Left ventricle myocardium inferior (tissue), 1 donor: ENCODE results near the gene ADCY7. TPM values are rescaled to one million over a fixed set of nuclear protein-coding genes. Genes with fewer than 3 reads are reported as not detected.

Experiments
- DNase-seq: peaks from one replicate; pipeline ENCODE4 v3.0.0-alpha.2; 2020
- H3K27ac ChIP-seq: fragments of 200-600 bp; replicated peaks from 2 replicates; pipeline ENCODE4 v1.8.0; 2021
- H3K27me3 ChIP-seq: fragments of 200-600 bp; 2 replicates; pipeline ENCODE4 v1.8.0; 2021; ENCODE audit warnings: low read depth
- H3K36me3 ChIP-seq: fragments of 200-600 bp; 2 replicates; pipeline ENCODE4 v1.8.0; 2021
- H3K4me1 ChIP-seq: fragments of 200-600 bp; 2 replicates; pipeline ENCODE4 v1.8.0; 2021
- H3K4me3 ChIP-seq: fragments of 200-600 bp; 2 replicates; pipeline ENCODE4 v1.8.0; 2021; ENCODE audit warnings: mild to moderate bottlenecking, moderate library complexity
- H3K9me3 ChIP-seq: fragments of 200-600 bp; replicated peaks from 2 replicates; pipeline ENCODE4 v1.8.0; 2021
- intact Hi-C: fragments of 100-400 bp; cut with micrococcal nuclease; formaldehyde crosslinking; loops from one replicate; pipeline ENCODE4 v1.11.0; 2022
- total RNA-seq: library from RNA; stranded (reverse); fragmentation: NEBNext Ultra II Directional; extraction: Animal tissue kit (Norgen Biotek cat#: 25700); gene quantifications from one replicate; pipeline ENCODE4 v1.2.1, GENCODE V29; 2021
- TF ChIP-seq, protein P1 (sequence below): fragments of 200-600 bp; IDR thresholded peaks from 2 replicates; pipeline ENCODE4 v1.8.0; 2021; ENCODE audit warnings: antibody characterized with exemption, mild to moderate bottlenecking, borderline replicate concordance
- donor health status: DM: no; HTN: yes; CAD: no; lungs with severe emphysema.

ADCY7 gene
- total RNA-seq, 1 donor from 2014 or later: 9.7 TPM

DNA sequence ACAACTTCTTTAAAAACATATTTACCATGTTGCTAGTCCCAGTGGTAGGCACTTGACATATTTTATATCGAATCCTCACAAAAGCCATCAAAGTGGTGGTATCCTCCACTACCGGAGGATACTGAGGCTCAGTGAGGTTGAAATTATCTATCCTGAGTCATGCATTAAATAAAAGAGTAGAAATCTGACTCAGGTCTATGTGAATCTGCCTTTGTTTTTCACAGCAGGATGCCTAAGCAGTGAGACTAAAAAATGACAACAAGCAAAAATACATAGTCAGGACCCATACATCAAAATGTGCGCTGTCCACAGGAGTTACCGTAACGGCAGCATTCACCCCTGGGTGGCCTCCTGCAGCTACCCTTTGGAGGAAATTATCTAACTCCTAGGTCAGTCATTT is 84.8 kb downstream of the ADCY7 start:
- DNase-seq: no peak
- intact Hi-C loops: loop anchor here (10.0 kb wide), 1 partner anchor 126 kb away; no protein-coding TSS in a partner anchor
- H3K4me1 ChIP-seq: no peaks in the 10 kb centered on the region
- no peak overlapping the region for H3K4me3 ChIP-seq
- no peaks in the 10 kb centered on the region for H3K9me3 ChIP-seq
- H3K27ac ChIP-seq: no peak overlapping the region
- H3K36me3 ChIP-seq: peaks cover 63% of the 10 kb centered on the region
- TF ChIP-seq, protein P1, sequence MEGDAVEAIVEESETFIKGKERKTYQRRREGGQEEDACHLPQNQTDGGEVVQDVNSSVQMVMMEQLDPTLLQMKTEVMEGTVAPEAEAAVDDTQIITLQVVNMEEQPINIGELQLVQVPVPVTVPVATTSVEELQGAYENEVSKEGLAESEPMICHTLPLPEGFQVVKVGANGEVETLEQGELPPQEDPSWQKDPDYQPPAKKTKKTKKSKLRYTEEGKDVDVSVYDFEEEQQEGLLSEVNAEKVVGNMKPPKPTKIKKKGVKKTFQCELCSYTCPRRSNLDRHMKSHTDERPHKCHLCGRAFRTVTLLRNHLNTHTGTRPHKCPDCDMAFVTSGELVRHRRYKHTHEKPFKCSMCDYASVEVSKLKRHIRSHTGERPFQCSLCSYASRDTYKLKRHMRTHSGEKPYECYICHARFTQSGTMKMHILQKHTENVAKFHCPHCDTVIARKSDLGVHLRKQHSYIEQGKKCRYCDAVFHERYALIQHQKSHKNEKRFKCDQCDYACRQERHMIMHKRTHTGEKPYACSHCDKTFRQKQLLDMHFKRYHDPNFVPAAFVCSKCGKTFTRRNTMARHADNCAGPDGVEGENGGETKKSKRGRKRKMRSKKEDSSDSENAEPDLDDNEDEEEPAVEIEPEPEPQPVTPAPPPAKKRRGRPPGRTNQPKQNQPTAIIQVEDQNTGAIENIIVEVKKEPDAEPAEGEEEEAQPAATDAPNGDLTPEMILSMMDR: no peak
- H3K27me3 ChIP-seq: no peaks in the 10 kb centered on the region

DNA sequence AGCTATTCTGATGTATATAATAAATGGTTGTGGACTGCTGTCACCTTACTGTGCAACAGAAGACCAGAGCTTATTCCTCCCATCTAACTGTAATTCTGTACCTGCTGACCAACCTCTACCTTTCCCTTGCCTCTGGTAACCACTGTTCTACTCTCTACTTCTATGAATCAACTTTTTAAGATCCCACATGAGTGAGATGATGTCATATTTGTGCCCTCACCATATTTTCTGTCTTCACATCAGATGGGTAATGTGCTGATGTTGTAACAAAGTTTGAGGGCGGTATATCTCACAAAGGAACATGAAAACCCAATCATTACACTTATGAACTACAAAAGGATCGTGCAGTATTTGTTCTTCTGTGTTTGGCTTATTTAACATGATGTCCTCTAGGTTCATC is 85.6 kb downstream of the ADCY7 start:
- Histone ChIP-seq H3K27me3 (no peaks in the 10 kb centered on the region), H3K9me3 (no peaks in the 10 kb centered on the region), H3K27ac (no peak overlapping the region), H3K4me1 (no peaks in the 10 kb centered on the region), H3K36me3 (peaks cover 63% of the 10 kb centered on the region), H3K4me3 (no peak overlapping the region)
- intact Hi-C loops: loop anchor here (10.0 kb wide), 1 partner anchor 127 kb away; no protein-coding TSS in a partner anchor
- TF ChIP-seq, protein P1: no peak
- DNase-seq: no peak

DNA sequence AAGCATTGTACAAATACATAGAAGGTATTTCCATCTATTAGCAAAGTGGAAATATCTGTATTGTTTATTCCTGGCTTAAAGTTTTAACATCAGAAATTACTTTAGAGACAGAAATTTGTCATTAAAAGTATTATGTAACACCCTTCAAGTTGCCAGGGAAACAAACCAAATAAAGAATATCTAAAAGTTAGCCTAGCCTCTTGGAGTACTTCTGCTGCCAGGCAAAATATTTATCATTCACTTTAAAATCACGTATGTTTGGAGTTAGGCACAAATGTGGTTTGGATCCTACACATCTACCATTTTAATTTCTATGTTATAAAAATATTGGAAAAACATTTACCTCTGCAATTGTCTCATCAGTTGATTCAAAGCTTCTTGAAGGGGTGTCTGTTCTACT is 87.7 kb downstream of the ADCY7 start:
- no peak for DNase-seq
- Histone ChIP-seq H3K9me3 (no peaks in the 10 kb centered on the region), H3K27me3 (no peaks in the 10 kb centered on the region), H3K4me1 (no peaks in the 10 kb centered on the region), H3K4me3 (no peak overlapping the region), H3K27ac (no peak overlapping the region), H3K36me3 (peaks cover 68% of the 10 kb centered on the region)
- TF ChIP-seq, protein P1: no peak
- intact Hi-C loops: loop anchor here (10.0 kb wide), 1 partner anchor 129 kb away; no protein-coding TSS in a partner anchor

DNA sequence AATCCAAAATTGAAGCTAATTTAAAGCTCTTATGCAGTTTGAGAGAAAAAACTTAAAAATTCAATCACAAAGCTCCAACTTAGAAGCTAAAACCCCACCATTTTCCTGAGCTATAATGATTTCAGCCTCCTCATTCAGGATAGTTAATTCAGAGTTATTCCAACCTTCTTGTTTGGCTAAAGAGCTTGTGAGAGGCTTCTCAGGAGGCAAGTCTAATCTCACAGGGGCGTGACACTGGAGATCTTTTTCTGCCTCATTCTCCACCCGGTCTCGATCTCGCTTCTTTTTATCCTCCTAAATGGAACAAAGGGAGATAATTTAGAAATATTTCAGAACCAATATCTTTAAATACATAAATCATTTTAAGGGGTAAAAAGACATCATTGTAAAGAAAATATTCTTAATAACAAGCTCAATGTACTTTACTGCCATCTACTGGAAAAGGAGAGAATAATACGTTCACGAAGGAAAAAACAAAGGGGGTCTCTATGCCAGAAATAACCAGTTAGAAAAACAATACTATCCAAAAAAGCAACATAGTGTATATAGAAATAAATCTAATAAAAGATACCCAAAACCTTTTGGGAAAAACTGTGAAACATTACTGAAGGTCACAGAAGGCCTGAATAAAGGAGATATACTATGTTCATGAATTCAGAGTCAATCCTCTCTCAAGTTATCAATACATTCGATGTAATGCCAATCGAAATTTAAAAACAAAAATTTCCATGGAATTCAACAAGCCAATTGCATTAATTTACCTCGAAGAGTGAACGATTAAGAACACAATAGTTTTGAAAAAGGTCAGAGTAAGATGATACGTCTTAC is 88.5 kb downstream of the ADCY7 start:
- H3K27ac ChIP-seq: no peak overlapping the region
- DNase-seq: no peak
- no peaks in the 10 kb centered on the region for H3K27me3 ChIP-seq
- no peak overlapping the region for H3K4me3 ChIP-seq
- TF ChIP-seq, protein P1: peak; percentile 66
- no peaks in the 10 kb centered on the region for H3K9me3 ChIP-seq
- H3K36me3 ChIP-seq: peaks cover 60% of the 10 kb centered on the region
- intact Hi-C loops: loop anchor here (10.0 kb wide), 1 partner anchor 130 kb away; no protein-coding TSS in a partner anchor
- H3K4me1 ChIP-seq: peaks cover 6% of the 10 kb centered on the region

DNA sequence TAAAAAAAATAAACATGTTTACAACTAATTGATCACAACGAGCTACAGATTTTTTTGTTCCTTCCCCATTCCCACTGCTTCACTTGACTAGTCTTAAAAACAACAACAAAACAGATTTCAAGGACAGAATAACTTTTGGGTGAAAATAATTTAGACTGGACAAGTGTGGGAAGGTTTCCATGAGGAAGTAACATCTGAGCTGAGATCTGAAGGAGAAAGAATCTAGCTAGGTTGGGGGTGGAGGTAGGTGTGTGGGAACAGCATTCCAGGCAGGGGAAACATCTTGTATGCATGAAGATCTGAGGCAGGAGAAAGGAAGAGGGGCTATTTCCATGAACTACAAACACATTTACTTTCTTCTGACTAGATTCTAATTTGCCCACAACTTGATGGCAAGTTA is 93.3 kb downstream of the ADCY7 start:
- intact Hi-C loops: loop anchor here (10.0 kb wide), 1 partner anchor 135 kb away; no protein-coding TSS in a partner anchor
- no peaks in the 10 kb centered on the region for H3K27me3 ChIP-seq
- peaks cover 32% of the 10 kb centered on the region for H3K36me3 ChIP-seq
- TF ChIP-seq, protein P1: no peak
- no peaks in the 10 kb centered on the region for H3K9me3 ChIP-seq
- no peak overlapping the region for H3K27ac ChIP-seq
- H3K4me1 ChIP-seq: peaks cover 33% of the 10 kb centered on the region
- no peak overlapping the region for H3K4me3 ChIP-seq
- DNase-seq: no peak
